GM04504 (cell line): Measurements from ENCODE around the gene OR7D4.
A peak's percentile ranks its signal among the peaks of the same experiment; 100 is the strongest.
"Not testable (repeated sequence)": the region's sequence is repeated elsewhere in the genome, so short reads cannot be mapped to it uniquely, and the experiment has no call there.

Experiments used
- DNase-seq: peaks from one replicate; pipeline ENCODE4 v3.0.0-alpha.2; 2012; ENCODE audit warnings: low read depth

The OR7D4 gene

GRCh38 chr19:9219489-9219888 is at the start of gene OR7D4:
Gene OR7D4 (minus strand): TSS chr19:9219589. CDS start chr19:9214837, 4,752 bp downstream.
- no peak for DNase-seq

DNA sequence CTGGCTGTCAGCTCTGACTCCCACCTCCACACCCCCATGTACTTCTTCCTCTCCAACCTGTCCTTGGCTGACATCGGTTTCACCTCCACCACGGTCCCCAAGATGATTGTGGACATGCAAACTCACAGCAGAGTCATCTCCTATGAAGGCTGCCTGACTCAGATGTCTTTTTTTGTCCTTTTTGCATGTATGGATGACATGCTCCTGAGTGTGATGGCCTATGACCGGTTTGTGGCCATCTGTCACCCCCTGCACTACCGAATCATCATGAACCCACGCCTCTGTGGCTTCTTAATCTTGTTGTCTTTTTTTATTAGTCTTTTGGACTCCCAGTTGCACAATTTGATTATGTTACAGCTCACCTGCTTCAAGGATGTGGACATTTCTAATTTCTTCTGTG is 31.8 kb upstream of the OR7D4 start:
- no peak for DNase-seq

- DNase-seq: no peak
Measured at GRCh38 chr19:9250630-9251029, 31.2 kb upstream of the OR7D4 start, which contains the start of gene OR7E24. Gene OR7E24 (plus strand): TSS chr19:9250930. CDS start chr19:9251044, 114 bp downstream.

DNA sequence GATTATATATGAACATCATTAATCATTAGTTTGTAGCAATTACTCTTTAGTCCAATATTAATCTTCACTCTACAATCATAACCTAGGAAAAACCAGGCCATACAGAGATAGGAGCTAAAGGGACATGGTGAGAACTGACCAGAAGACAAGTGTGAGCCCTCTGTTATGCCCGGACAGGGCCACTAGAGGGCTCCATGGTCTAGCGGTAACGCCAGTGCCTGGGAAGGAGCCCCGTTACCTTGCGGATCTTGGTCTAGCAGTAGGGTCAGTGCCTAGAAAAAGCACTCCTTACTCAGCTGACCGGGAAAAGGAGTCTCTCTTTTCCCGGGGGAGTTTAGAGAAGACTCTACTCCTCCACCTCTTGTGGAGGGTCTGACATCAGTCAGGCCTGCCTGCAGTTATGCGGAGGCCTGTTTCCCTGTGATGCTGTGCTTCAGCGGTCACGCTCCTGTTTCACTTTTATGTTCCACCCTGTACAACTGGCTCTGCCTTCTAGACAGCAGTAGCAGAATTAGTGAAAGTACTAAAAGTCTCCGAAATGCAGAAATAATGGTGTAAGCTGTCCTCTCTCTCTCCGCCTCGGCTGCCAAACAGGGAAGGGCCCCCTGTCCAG is 13.8 kb downstream of the OR7D4 start:
- DNase-seq: peak; percentile 30

DNA sequence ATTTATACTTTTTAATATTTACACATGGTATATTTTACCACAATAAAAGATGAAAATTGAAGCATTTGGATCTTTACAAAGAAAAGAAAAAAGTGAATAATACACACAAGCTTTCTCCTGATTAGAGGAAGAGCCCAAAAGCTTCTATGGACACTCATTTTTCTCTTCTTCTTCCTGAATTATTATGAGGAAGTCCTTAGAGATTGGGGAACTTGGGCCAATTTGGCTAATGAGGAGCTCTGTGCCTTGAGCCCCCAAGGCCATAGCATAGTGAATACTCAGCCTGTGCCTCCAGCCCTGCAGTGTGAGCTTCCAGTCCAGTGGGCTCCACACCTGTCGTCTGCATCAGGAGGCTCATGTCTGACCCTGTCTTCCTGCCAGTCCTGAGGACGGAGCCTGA is 21.3 kb downstream of the OR7D4 start:
- DNase-seq: not testable (repeated sequence)

- DNase-seq: no peak
Measured at GRCh38 chr19:9189535-9189934, 29.9 kb downstream of the OR7D4 start.

DNA sequence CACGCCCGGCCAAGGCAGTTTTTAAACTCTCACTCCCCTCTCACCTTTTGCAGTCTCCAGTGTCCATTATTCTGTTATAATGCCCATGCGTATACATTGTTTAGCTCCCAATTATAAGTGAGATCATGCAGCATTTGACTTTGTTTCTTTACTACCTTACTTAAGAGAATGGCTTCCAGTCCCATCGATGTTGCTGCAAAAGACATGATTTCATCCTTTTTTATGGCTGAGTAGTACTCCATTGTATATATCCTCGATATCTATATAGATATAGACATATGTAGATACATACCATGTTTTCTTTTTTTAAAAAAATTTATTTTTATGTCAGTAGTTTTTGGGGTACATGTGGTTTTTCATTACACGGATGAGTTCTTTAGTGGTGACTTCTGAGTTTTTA is 32.2 kb downstream of the OR7D4 start:
- no peak for DNase-seq

DNA sequence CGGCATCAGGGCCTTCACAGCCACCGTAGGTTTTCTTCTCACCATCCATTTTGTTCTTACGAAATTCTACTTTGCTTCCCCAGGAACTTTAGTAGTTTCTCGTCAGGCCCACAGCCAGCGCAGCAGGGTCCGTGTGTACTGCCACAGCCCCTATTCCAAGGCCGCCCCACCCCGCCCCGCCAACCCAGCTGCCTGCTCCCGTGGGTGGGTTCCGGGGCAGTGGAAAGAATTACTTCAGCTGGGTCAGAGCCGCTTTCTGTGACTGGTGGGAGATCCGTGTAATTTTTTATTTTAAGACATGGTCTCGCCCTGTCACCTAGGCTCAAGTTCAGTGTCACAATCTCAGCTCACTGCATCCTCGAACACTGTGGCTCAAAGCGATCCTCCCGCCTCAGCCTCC is 36.4 kb downstream of the OR7D4 start:
- DNase-seq: no peak

GRCh38 chr19:9178901-9179300 is 40.5 kb downstream of the OR7D4 start, which contains the start of gene OR7D2:
Gene OR7D2 (plus strand): TSS chr19:9178979. CDS start chr19:9185782, 6,803 bp downstream.
- DNase-seq: no peak

DNA sequence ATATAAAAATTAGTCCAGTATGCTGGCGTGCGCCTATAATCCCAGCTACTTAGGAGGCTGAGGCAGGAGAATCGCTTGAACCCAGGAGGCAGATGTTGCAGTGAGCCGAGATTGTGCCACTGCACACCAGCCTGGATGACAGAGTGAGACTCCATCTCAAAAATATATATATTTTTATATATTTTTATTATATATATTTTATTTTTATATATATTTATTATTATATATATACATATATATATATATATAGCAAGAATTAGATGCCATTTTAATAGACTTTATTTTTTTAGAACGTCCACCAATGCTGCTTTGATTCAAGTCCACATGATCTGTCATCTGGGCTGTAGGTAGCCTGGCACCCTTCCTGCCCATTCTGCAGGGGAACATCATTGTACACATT is 44.1 kb downstream of the OR7D4 start:
- no peak for DNase-seq

DNA sequence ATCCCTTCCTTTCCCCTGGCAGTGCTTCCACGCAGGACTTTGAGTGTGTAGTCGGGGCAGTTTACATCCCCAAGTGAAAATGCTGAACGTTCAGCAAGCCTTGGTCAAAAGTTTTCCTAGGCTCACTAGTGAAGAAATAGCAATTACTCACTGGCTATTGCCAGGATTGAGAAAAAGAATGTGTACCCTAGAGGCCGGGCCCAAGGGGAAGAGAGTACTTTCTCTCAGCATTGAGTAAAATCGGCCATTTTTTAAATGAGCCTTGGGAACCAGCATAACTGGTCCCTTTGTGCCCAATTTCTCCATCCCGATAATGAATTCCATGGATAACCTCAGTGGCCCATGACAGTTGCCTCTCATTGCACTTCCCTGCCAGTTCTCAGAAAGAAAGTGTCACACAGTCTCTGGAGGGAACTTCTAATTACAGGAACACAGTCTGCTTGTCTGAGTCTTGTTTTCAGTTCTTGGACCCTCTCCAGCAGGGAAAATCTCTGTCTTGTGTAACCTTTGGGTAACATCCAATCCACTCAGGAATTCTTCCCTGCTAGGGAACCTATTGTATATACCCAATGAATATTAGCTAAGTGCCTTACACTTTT is 47.9 kb downstream of the OR7D4 start:
- DNase-seq: no peak

DNA sequence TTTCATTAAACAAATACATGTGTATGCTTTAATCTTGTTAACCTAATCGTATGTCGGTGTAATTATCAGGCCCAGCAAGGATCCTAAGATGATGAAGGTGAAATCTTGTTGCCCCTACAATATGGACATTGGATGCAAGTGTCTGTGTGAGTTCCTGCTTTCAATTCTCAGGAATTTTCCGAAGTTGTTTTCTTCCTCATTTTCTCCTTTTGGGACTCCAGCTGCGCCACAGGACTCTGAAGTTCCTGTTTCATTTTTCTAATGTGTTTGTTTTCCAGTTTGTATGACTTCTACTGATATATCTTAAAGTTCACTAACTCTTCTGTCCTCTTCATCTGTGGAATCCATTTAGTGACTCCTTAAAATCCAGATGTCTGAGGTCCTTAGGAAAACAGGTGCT is 52.5 kb downstream of the OR7D4 start:
- DNase-seq: no peak

- DNase-seq: no peak
Measured at GRCh38 chr19:9165261-9165660, 54.1 kb downstream of the OR7D4 start.

GRCh38 chr19:9161427-9161826 is 58.0 kb downstream of the OR7D4 start:
- DNase-seq: no peak
